Non-pigmented ciliary epithelial cell (primary cell): ENCODE measurements around the gene KYNU.
A peak's percentile ranks its signal among the peaks of the same experiment; 100 is the strongest.
"Not testable (repeated sequence)": the region's sequence is repeated elsewhere in the genome, so short reads cannot be mapped to it uniquely, and the experiment has no call there.

Experiments used
- DNase-seq: peaks from one replicate; pipeline ENCODE4 v3.0.0-alpha.2; 2010; ENCODE audit warnings: low read depth

The KYNU gene

GRCh38 chr2:143026411-143027054, 149.1 kb downstream of the KYNU start:
- DNase-seq: no peak

- DNase-seq: peak; percentile 5
These were observed 151.7 kb downstream of the KYNU start for GRCh38 chr2:143029141-143029540.

GRCh38 chr2:143030127-143030526, 152.7 kb downstream of the KYNU start:
- DNase-seq: peak; percentile 6

GRCh38 chr2:143034292-143035074, 157.0 kb downstream of the KYNU start:
- DNase-seq: peak; percentile 40

GRCh38 chr2:143051465-143051864, 174.0 kb downstream of the KYNU start:
- no peak for DNase-seq

GRCh38 chr2:143053437-143053836, 176.0 kb downstream of the KYNU start:
- DNase-seq: not testable (repeated sequence)

GRCh38 chr2:143056550-143056949, 179.1 kb downstream of the KYNU start:
- no peak for DNase-seq

GRCh38 chr2:143058851-143059250, 181.4 kb downstream of the KYNU start:
- no peak for DNase-seq

- no peak for DNase-seq
These were observed 186.2 kb downstream of the KYNU start for GRCh38 chr2:143063612-143064200.

GRCh38 chr2:143068094-143068493, 190.6 kb downstream of the KYNU start:
- DNase-seq: no peak

- DNase-seq: no peak
These were observed 191.0 kb downstream of the KYNU start for GRCh38 chr2:143068509-143068908.

- no peak for DNase-seq
These were observed 193.2 kb downstream of the KYNU start for GRCh38 chr2:143070704-143071103.

GRCh38 chr2:143071185-143071876, 193.9 kb downstream of the KYNU start:
- no peak for DNase-seq

- DNase-seq: not testable (repeated sequence)
These were observed 197.4 kb downstream of the KYNU start for GRCh38 chr2:143074913-143075312.

GRCh38 chr2:143075711-143076110, 198.2 kb downstream of the KYNU start:
- DNase-seq: no peak

GRCh38 chr2:143078104-143078503, 200.6 kb downstream of the KYNU start:
- no peak for DNase-seq

- DNase-seq: no peak
These were observed 204.2 kb downstream of the KYNU start for GRCh38 chr2:143081616-143082015.

GRCh38 chr2:143083636-143084035, 206.2 kb downstream of the KYNU start:
- peak; percentile 80 for DNase-seq

- DNase-seq: no peak
These were observed 207.0 kb downstream of the KYNU start for GRCh38 chr2:143084462-143084861.

- no peak for DNase-seq
These were observed 207.8 kb downstream of the KYNU start for GRCh38 chr2:143085125-143085784.

GRCh38 chr2:143087033-143087432, 209.6 kb downstream of the KYNU start:
- no peak for DNase-seq

- DNase-seq: no peak
These were observed 210.9 kb downstream of the KYNU start for GRCh38 chr2:143088388-143088787.
